K562 (cell line): Measurements from ENCODE around the gene NPR1. TPM values are rescaled to one million over a fixed set of nuclear protein-coding genes. Genes with fewer than 3 reads are reported as not detected.
A peak's percentile ranks its signal among the peaks of the same experiment; 100 is the strongest.

Source experiments
- ETS1 ChIP-seq: conservative IDR thresholded peaks from 2 replicates; pipeline ENCODE4 v1.6.1; 2011; ENCODE audit warnings: low read depth, mild to moderate bottlenecking, low read length; ENCODE audit not compliant: control insufficient read depth
- FOXA3 ChIP-seq, 2 experiments: fragments of 450-650 bp in 1 of 2; sonication (generic) in 1 of 2; formaldehyde crosslinking; IDR thresholded peaks in 1 of 2; conservative IDR thresholded peaks in 1 of 2; 2 replicates each; pipeline versions ENCODE4 v1.4.0 to v1.8.0; 2020 to 2022; ENCODE audit warnings: mild to moderate bottlenecking in 2 of 2, missing genetic modification reagents in 1 of 2
- MAZ ChIP-seq, 2 experiments: fragments of 450-650 bp in 1 of 2; sonication (generic) in 1 of 2; formaldehyde crosslinking; IDR thresholded peaks in 1 of 2; conservative IDR thresholded peaks in 1 of 2; 2 replicates each; pipeline versions ENCODE4 v1.4.0 to v1.5.0; 2020; ENCODE audit warnings: mild to moderate bottlenecking in 1 of 2, missing genetic modification reagents in 1 of 2
- MTA1 ChIP-seq: fragments of 450-650 bp; IDR thresholded peaks from 2 replicates; pipeline ENCODE4 v1.6.1; 2017; ENCODE audit warnings: borderline replicate concordance
- NFATC3 ChIP-seq: fragments of 450-650 bp; IDR thresholded peaks from 2 replicates; pipeline ENCODE4 v1.6.1; 2017; ENCODE audit warnings: mild to moderate bottlenecking
- NFIC ChIP-seq: fragments of 450-650 bp; IDR thresholded peaks from 2 replicates; pipeline ENCODE4 v1.6.1; 2017; ENCODE audit warnings: mild to moderate bottlenecking, inconsistent platforms
- POLR2AphosphoS5 ChIP-seq: IDR thresholded peaks from 2 replicates; pipeline ENCODE4 v1.6.1; 2011; ENCODE audit warnings: mild to moderate bottlenecking, low read depth, low read length, moderate library complexity; ENCODE audit not compliant: control insufficient read depth, insufficient read depth
- POU5F1 ChIP-seq: fragments of 150-350 bp; IDR thresholded peaks from 2 replicates; pipeline ENCODE4 v1.6.1; 2014; ENCODE audit warnings: borderline replicate concordance, low read length, low read depth, mild to moderate bottlenecking; ENCODE audit not compliant: partially characterized antibody
- RFX1 ChIP-seq: fragments of 450-650 bp; IDR thresholded peaks from 2 replicates; pipeline ENCODE4 v1.6.1; 2016; ENCODE audit warnings: mild to moderate bottlenecking, moderate library complexity
- TEAD2 ChIP-seq: fragments of 450-650 bp; IDR thresholded peaks from 2 replicates; pipeline ENCODE4 v1.6.1; 2016; ENCODE audit warnings: missing genetic modification characterization, control low read depth, missing compliant biosample characterization
- THRAP3 ChIP-seq: fragments of 450-650 bp; IDR thresholded peaks from 2 replicates; pipeline ENCODE4 v1.6.1; 2016; ENCODE audit warnings: mild to moderate bottlenecking, inconsistent platforms, borderline replicate concordance
- ZFX ChIP-seq: sonication (generic); formaldehyde crosslinking; IDR thresholded peaks from 2 replicates; pipeline ENCODE4 v1.8.0; 2022; ENCODE audit warnings: mild to moderate bottlenecking, missing genetic modification reagents, moderate library complexity
- ZKSCAN1 ChIP-seq: fragments of 150-350 bp; IDR thresholded peaks from 2 replicates; pipeline ENCODE4 v1.6.1; 2016; ENCODE audit warnings: low read depth, low read length
- ZNF280B ChIP-seq: fragments of 250-450 bp; sonication (Bioruptor Pico); IDR thresholded peaks from 2 replicates; pipeline ENCODE4 v1.5.1; 2021; ENCODE audit warnings: mild to moderate bottlenecking
- ZNF354B ChIP-seq: fragments of 250-450 bp; sonication (Bioruptor Pico); IDR thresholded peaks from 2 replicates; pipeline ENCODE4 v1.4.0; 2020
- ZNF408 ChIP-seq: fragments of 250-450 bp; sonication (Bioruptor Pico); IDR thresholded peaks from 2 replicates; pipeline ENCODE4 v1.4.0; 2020; ENCODE audit warnings: low read depth, mild to moderate bottlenecking, moderate library complexity
- ZNF695 ChIP-seq: fragments of 450-650 bp; formaldehyde crosslinking; IDR thresholded peaks from 2 replicates; pipeline ENCODE4 v1.4.0; 2020; ENCODE audit warnings: mild to moderate bottlenecking, moderate library complexity
- polyA plus RNA-seq, 8 experiments: library from polyadenylated mRNA; depleted of rRNA in 4 of 8; stranded (reverse) in 5 of 8; unstranded in 3 of 8; fragments of >200 nt; fragmentation: Nextera tagmentation in 2 of 8; fragmentation: Illumina TruSeq in 1 of 8; extraction: Ambion mirVana in 2 of 8; extraction: Trizol in 1 of 8; gene quantifications; 2 replicates each; pipeline versions ENCODE4 v1.2.1 to v1.2.3, GENCODE V29; 2011 to 2014; ENCODE audit warnings: inconsistent platforms in 1 of 8, missing spikeins in 1 of 8
- total RNA-seq, 7 experiments: library from RNA; depleted of rRNA in 6 of 7; stranded (reverse); fragments of >200 nt in 6 of 7; fragmentation: Illumina TruSeq in 2 of 7; extraction: Trizol in 2 of 7; gene quantifications; 2 replicates each; pipeline versions ENCODE4 v1.2.1 to v1.2.3, GENCODE V29; 2011 to 2021; ENCODE audit warnings: low replicate concordance in 1 of 7
- TF ChIP-seq, protein P1 (sequence below), 2 experiments: fragments of 450-650 bp; IDR thresholded peaks; 2 replicates each; pipeline ENCODE4 v1.6.1; 2018; ENCODE audit warnings: mild to moderate bottlenecking in 2 of 2, low read depth in 1 of 2; ENCODE audit not compliant: partially characterized antibody in 2 of 2
- TF ChIP-seq, protein P2 (sequence below): sonication (generic); formaldehyde crosslinking; IDR thresholded peaks from 2 replicates; pipeline ENCODE4 v1.8.0; 2022; ENCODE audit warnings: mild to moderate bottlenecking, missing genetic modification reagents

The NPR1 gene
- total and polyA plus RNA-seq, 9 of the 15 experiments (the other 6 are each of a cell fraction or from before 2014, with no cell fraction given), result 0.05 to 0.16 (median 0.06) TPM; not detected in 6

DNA sequence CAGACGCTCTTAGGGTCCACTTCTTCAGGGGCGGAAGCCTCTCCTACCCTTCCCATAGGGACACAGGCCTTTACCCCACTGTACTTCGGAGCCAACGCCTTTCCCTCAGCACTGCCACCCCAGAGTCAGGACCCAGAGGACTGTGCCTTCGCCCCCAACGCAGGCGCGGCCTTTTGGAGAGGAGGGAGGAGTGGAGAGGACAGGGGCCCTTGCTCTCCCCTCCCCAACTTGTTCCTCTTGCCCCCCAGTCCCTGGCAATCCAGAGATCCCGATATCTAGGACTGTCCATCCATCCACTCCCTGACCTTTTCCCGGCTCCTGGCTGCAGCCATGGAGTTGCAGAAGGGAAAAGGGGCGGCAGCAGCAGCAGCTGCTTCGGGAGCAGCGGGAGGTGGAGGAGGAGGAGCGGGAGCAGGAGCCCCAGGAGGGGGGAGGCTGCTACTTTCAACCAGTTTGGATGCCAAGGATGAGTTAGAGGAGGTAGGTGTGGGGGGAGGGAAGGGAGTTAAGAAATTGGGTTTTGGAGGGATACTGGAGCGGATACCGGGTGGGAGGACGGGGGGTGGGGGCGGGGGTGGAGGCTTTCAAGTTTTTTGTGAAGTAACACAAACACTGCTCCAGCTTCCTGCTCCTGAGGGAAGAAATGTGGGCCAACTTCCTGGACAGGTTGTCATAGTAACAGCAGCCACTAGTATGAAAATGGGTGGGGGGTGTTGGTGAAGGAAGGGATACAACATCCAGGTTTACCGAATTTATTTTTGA lies 50.0 kb downstream of the NPR1 start (continued):
- TF ChIP-seq, protein P1, sequence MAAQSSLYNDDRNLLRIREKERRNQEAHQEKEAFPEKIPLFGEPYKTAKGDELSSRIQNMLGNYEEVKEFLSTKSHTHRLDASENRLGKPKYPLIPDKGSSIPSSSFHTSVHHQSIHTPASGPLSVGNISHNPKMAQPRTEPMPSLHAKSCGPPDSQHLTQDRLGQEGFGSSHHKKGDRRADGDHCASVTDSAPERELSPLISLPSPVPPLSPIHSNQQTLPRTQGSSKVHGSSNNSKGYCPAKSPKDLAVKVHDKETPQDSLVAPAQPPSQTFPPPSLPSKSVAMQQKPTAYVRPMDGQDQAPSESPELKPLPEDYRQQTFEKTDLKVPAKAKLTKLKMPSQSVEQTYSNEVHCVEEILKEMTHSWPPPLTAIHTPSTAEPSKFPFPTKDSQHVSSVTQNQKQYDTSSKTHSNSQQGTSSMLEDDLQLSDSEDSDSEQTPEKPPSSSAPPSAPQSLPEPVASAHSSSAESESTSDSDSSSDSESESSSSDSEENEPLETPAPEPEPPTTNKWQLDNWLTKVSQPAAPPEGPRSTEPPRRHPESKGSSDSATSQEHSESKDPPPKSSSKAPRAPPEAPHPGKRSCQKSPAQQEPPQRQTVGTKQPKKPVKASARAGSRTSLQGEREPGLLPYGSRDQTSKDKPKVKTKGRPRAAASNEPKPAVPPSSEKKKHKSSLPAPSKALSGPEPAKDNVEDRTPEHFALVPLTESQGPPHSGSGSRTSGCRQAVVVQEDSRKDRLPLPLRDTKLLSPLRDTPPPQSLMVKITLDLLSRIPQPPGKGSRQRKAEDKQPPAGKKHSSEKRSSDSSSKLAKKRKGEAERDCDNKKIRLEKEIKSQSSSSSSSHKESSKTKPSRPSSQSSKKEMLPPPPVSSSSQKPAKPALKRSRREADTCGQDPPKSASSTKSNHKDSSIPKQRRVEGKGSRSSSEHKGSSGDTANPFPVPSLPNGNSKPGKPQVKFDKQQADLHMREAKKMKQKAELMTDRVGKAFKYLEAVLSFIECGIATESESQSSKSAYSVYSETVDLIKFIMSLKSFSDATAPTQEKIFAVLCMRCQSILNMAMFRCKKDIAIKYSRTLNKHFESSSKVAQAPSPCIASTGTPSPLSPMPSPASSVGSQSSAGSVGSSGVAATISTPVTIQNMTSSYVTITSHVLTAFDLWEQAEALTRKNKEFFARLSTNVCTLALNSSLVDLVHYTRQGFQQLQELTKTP (IDR thresholded peaks at IDR 0.05; ENCODE audit: low read depth in 1 of 2, partially characterized antibody in 2 of 2), result peak in 1 of 2 experiments; percentile 34
- TF ChIP-seq THRAP3, result no peak
- no peak for TF ChIP-seq POLR2AphosphoS5
- no peak for TF ChIP-seq POU5F1
- TF ChIP-seq, protein P2, sequence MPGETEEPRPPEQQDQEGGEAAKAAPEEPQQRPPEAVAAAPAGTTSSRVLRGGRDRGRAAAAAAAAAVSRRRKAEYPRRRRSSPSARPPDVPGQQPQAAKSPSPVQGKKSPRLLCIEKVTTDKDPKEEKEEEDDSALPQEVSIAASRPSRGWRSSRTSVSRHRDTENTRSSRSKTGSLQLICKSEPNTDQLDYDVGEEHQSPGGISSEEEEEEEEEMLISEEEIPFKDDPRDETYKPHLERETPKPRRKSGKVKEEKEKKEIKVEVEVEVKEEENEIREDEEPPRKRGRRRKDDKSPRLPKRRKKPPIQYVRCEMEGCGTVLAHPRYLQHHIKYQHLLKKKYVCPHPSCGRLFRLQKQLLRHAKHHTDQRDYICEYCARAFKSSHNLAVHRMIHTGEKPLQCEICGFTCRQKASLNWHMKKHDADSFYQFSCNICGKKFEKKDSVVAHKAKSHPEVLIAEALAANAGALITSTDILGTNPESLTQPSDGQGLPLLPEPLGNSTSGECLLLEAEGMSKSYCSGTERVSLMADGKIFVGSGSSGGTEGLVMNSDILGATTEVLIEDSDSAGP (CRISPR knock-in tag), result no peak
- TF ChIP-seq ZNF408 (CRISPR knock-in tag), result no peak
- TF ChIP-seq ZNF354B (CRISPR knock-in tag), result no peak
- no peak for TF ChIP-seq ZNF695 (CRISPR knock-in tag)
- TF ChIP-seq MTA1, result no peak
- no peak for TF ChIP-seq NFATC3
- 0 out of 4 replicates have a peak, but pooled peaks of 1 of the 2 experiments have one; percentile 3 for TF ChIP-seq FOXA3 (CRISPR knock-in tag; conservative IDR thresholded peaks at IDR 0.05 in 1 of 2, IDR thresholded peaks at IDR 0.05 in 1 of 2)
- 0 out of 2 replicates have a peak, but pooled peaks have one; percentile 21 for TF ChIP-seq NFIC
- TF ChIP-seq TEAD2, result no peak
- TF ChIP-seq RFX1, result peak; percentile 89
- TF ChIP-seq ETS1, result no peak
- TF ChIP-seq ZFX (CRISPR knock-in tag), result peak; percentile 55; the same call in 1 of the 2 replicates
- no peak for TF ChIP-seq ZKSCAN1
- TF ChIP-seq MAZ (CRISPR knock-in tag; conservative IDR thresholded peaks at IDR 0.05 in 1 of 2, IDR thresholded peaks at IDR 0.05 in 1 of 2), result 0 out of 4 replicates have a peak, but pooled peaks of 1 of the 2 experiments have one; percentile 7
- TF ChIP-seq ZNF280B (CRISPR knock-in tag), result no peak
